H9 (cell line): Measurements from ENCODE around the gene ANO10. TPM values are rescaled to one million over a fixed set of nuclear protein-coding genes. Genes with fewer than 3 reads are reported as not detected.

ENCODE experiments used
- DNase-seq: peaks from one replicate; pipeline ENCODE4 v3.0.0-alpha.2; 2017
- H2AFZ ChIP-seq: one replicate; pipeline ENCODE4 v1.6.1; 2013; ENCODE audit warnings: mild to moderate bottlenecking, low read length, control low read depth, moderate library complexity
- H2AK5ac ChIP-seq: 2 replicates; pipeline ENCODE4 v1.6.1; 2013; ENCODE audit warnings: low read length, control low read depth, mixed read lengths; ENCODE audit not compliant: insufficient read length
- H2BK120ac ChIP-seq: one replicate; pipeline ENCODE4 v1.6.1; 2013; ENCODE audit warnings: low read depth, mild to moderate bottlenecking, low read length, control low read depth, inconsistent platforms; ENCODE audit not compliant: poor library complexity, severe bottlenecking
- H2BK12ac ChIP-seq: 2 replicates; pipeline ENCODE4 v1.6.1; 2013; ENCODE audit warnings: low read length, control low read depth, mixed read lengths, low read depth; ENCODE audit not compliant: insufficient read length
- H2BK15ac ChIP-seq: 2 replicates; pipeline ENCODE4 v1.6.1; 2013; ENCODE audit warnings: low read depth, low read length, control low read depth
- H2BK20ac ChIP-seq: one replicate; pipeline ENCODE4 v1.6.1; 2013; ENCODE audit warnings: low read depth, mild to moderate bottlenecking, low read length, control low read depth, inconsistent platforms; ENCODE audit not compliant: poor library complexity, severe bottlenecking
- H2BK5ac ChIP-seq: 2 replicates; pipeline ENCODE4 v1.6.1; 2013; ENCODE audit warnings: low read length, control low read depth, mixed read lengths; ENCODE audit not compliant: insufficient read length
- H3K14ac ChIP-seq: 2 replicates; pipeline ENCODE4 v1.6.1; 2013; ENCODE audit warnings: low read length, control low read depth; ENCODE audit not compliant: insufficient read depth
- H3K18ac ChIP-seq: 2 replicates; pipeline ENCODE4 v1.6.1; 2013; ENCODE audit warnings: low read depth, mild to moderate bottlenecking, mixed read lengths, low read length, control low read depth; ENCODE audit not compliant: insufficient read length
- H3K23ac ChIP-seq: 2 replicates; pipeline ENCODE4 v1.6.1; 2013; ENCODE audit warnings: low read length, control low read depth, mixed read lengths, low read depth; ENCODE audit not compliant: insufficient read length
- H3K23me2 ChIP-seq: 2 replicates; pipeline ENCODE4 v1.6.1; 2013; ENCODE audit warnings: low read depth, mild to moderate bottlenecking, mixed read lengths, low read length, control low read depth; ENCODE audit not compliant: insufficient read length, poor library complexity, severe bottlenecking
- H3K27ac ChIP-seq: 2 replicates; pipeline ENCODE4 v1.5.1; 2013; ENCODE audit warnings: low read length, control low read depth, mixed read lengths, low read depth; ENCODE audit not compliant: insufficient read length
- H3K27me3 ChIP-seq: 2 replicates; pipeline ENCODE4 v1.6.1; 2013; ENCODE audit warnings: low read length, control low read depth, inconsistent platforms; ENCODE audit not compliant: insufficient read depth
- H3K4ac ChIP-seq: 2 replicates; pipeline ENCODE4 v1.6.1; 2013; ENCODE audit warnings: low read depth, mild to moderate bottlenecking, control low read depth, inconsistent platforms, low read length, moderate library complexity
- H3K4me1 ChIP-seq: 2 replicates; pipeline ENCODE4 v1.6.1; 2013; ENCODE audit warnings: low read length, control low read depth, inconsistent platforms; ENCODE audit not compliant: insufficient read depth
- H3K4me2 ChIP-seq: 2 replicates; pipeline ENCODE4 v1.6.1; 2013; ENCODE audit warnings: low read length, control low read depth, mixed read lengths; ENCODE audit not compliant: insufficient read length, insufficient read depth
- H3K56ac ChIP-seq: 2 replicates; pipeline ENCODE4 v1.6.1; 2013; ENCODE audit warnings: low read depth, mild to moderate bottlenecking, mixed read lengths, low read length, control low read depth; ENCODE audit not compliant: insufficient read length
- H3K79me1 ChIP-seq: 2 replicates; pipeline ENCODE4 v1.6.1; 2013; ENCODE audit warnings: low read depth, mild to moderate bottlenecking, moderate library complexity, low read length, control low read depth, inconsistent platforms; ENCODE audit not compliant: insufficient read depth, poor library complexity, severe bottlenecking
- H3K79me2 ChIP-seq: 2 replicates; pipeline ENCODE4 v1.6.1; 2013; ENCODE audit warnings: low read length, control low read depth, inconsistent platforms; ENCODE audit not compliant: insufficient read depth
- H3K9ac ChIP-seq: 2 replicates; pipeline ENCODE4 v1.6.1; 2013; ENCODE audit warnings: low read length, control low read depth, mixed read lengths; ENCODE audit not compliant: insufficient read length; ENCODE audit errors: extremely low read depth
- H3K9me3 ChIP-seq: one replicate; pipeline ENCODE4 v1.6.1; 2013; ENCODE audit warnings: low read depth, low read length, inconsistent platforms; ENCODE audit not compliant: control insufficient read depth
- H3T11ph ChIP-seq: one replicate; pipeline ENCODE4 v1.6.1; 2013; ENCODE audit warnings: mild to moderate bottlenecking, low read length, control low read depth, inconsistent platforms
- H4K20me1 ChIP-seq: one replicate; pipeline ENCODE4 v1.6.1; 2013; ENCODE audit not compliant: control insufficient read depth, insufficient read length, insufficient read depth
- H4K5ac ChIP-seq: 2 replicates; pipeline ENCODE4 v1.6.1; 2013; ENCODE audit warnings: low read depth, mild to moderate bottlenecking, mixed read lengths, low read length, control low read depth; ENCODE audit not compliant: insufficient read length
- H4K8ac ChIP-seq: replicated peaks from 2 replicates; pipeline ENCODE4 v1.6.1; 2013; ENCODE audit warnings: low read length, control low read depth, mixed read lengths, low read depth; ENCODE audit not compliant: insufficient read length
- H4K91ac ChIP-seq: 2 replicates; pipeline ENCODE4 v1.6.1; 2013; ENCODE audit warnings: low read depth, mild to moderate bottlenecking, moderate library complexity, mixed read lengths, low read length, control low read depth; ENCODE audit not compliant: insufficient read length
- H3K27ac Mint-ChIP-seq, 3 experiments: 2 replicates in 2 of 3; 3 replicates in 1 of 3; pipeline ENCODE4 v1.8.0; 2020 to 2021; ENCODE audit warnings: mixed read lengths in 3 of 3, mild to moderate bottlenecking in 1 of 3, moderate library complexity in 1 of 3
- H3K27me3 Mint-ChIP-seq: 2 replicates; pipeline ENCODE4 v1.8.0; 2021; ENCODE audit warnings: low read depth, mild to moderate bottlenecking, moderate library complexity, mixed read lengths
- H3K36me3 Mint-ChIP-seq, 3 experiments: 2 replicates in 2 of 3; 3 replicates in 1 of 3; pipeline ENCODE4 v1.8.0; 2020 to 2021; ENCODE audit warnings: low read depth in 3 of 3, mixed read lengths in 3 of 3; ENCODE audit not compliant: insufficient read depth in 1 of 3
- H3K4me1 Mint-ChIP-seq, 2 experiments: 2 replicates each; pipeline ENCODE4 v1.8.0; 2020; ENCODE audit warnings: mixed read lengths in 2 of 2
- H3K4me3 Mint-ChIP-seq, 2 experiments: 2 replicates in 1 of 2; 3 replicates in 1 of 2; pipeline ENCODE4 v1.8.0; 2020 to 2021; ENCODE audit warnings: mild to moderate bottlenecking in 2 of 2, mixed read lengths in 2 of 2, moderate library complexity in 1 of 2
- H3K9me3 Mint-ChIP-seq, 2 experiments: 2 replicates in 1 of 2; 3 replicates in 1 of 2; pipeline ENCODE4 v1.8.0; 2020; ENCODE audit warnings: mild to moderate bottlenecking in 2 of 2, mixed read lengths in 2 of 2, moderate library complexity in 1 of 2
- CTCF ChIP-seq: fragments of 200-600 bp; sonication (generic); conservative IDR thresholded peaks from 3 replicates; pipeline ENCODE4 v1.8.0; 2021; ENCODE audit warnings: antibody characterized with exemption, mild to moderate bottlenecking
- WGBS: extraction: QIAGEN DNeasy Blood & Tissue Kit; methylation state at CpG from one replicate; pipeline ENCODE4 v1.1.7; 2013; ENCODE audit warnings: missing lambda C conversion rate, low lambda C conversion rate, mixed read lengths; ENCODE audit not compliant: insufficient read length; ENCODE audit errors: extremely low coverage; 5-methylcytosine and 5-hydroxymethylcytosine counted together
- total RNA-seq: library from RNA; stranded (reverse); gene quantifications from 2 replicates; pipeline ENCODE4 v1.2.1, GENCODE V29; 2021

ANO10 gene
- total RNA-seq, 1 experiment from 2014 or later, result 38.7 TPM

DNA sequence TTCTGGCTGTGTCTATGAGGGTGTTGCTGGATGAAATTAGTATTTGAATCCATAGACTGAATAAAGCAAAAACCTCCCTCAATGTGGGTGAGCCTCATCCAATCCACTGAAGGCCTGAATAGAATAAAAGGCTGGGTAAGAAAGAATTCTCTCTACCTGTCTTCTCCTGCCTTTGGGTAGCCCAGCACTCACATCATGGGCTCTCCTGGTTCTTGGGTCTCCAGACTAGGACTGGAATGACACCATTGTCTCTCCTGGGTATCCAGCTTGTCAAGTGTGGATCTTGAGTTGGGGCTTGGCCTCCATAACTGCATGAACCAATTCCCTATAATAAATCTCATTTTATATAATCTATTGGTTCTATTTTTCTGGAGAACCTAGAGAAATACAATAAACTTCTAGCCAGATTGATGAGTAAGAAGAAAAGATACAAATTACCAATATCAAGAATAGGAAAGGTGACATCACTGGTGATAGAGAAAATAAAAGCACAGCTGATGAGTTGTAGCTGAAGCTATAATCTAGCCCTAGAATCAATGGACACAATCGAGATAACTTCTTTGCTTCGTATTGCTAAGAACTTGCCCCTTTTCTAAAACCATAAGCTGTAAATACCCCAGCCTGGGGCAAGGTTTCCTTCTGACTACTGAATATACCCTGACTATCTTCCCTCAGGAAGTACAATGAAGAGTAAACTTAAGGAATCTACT, 106.4 kb downstream of the ANO10 start:
- Histone ChIP-seq H4K20me1 (no peaks in the 10 kb centered on the region), H3K4me2 (no peak overlapping the region), H3K79me1 (no peaks in the 10 kb centered on the region), H3T11ph (no peak overlapping the region), H3K56ac (no peak overlapping the region), H3K23me2 (no peaks in the 10 kb centered on the region), H3K79me2 (0 out of 2 replicates have a peak, but pooled peaks cover 3% of the 10 kb centered on the region), H3K9ac (no peak overlapping the region), H2AFZ (no peak overlapping the region), H3K27me3 (no peaks in the 10 kb centered on the region), H4K91ac (no peak overlapping the region), H2BK5ac (no peak overlapping the region), H2BK15ac (no peak overlapping the region), H3K27ac (no peak overlapping the region), H2BK120ac (no peak overlapping the region), H3K9me3 (peaks cover 5% of the 10 kb centered on the region), H2BK12ac (no peak overlapping the region), H4K5ac (no peak overlapping the region), H3K4me1 (no peaks in the 10 kb centered on the region), H4K8ac (no peak overlapping the region), H3K14ac (no peak overlapping the region), H2AK5ac (no peak overlapping the region), H3K4ac (no peak overlapping the region), H2BK20ac (no peak overlapping the region), H3K23ac (no peak overlapping the region), H3K18ac (no peak overlapping the region)
- Mint-ChIP-seq H3K27ac (no peak overlapping the region), H3K4me1 (peaks cover 0 to 2% of the 10 kb centered on the region in 2 experiments; a peak in 2 of 4 replicates), H3K9me3 (peaks cover 11 to 15% of the 10 kb centered on the region in 2 experiments), H3K27me3 (no peaks in the 10 kb centered on the region), H3K4me3 (no peak overlapping the region), H3K36me3 (peaks cover 17 to 34% (median 22%) of the 10 kb centered on the region in 3 experiments)
- WGBS, result no CpG with 5 or more reads among the region's 2 CpGs
- TF ChIP-seq CTCF, result no peak
- no peak for DNase-seq
